ENCODE measurements around the gene SGCD.

SGCD gene

DNA sequence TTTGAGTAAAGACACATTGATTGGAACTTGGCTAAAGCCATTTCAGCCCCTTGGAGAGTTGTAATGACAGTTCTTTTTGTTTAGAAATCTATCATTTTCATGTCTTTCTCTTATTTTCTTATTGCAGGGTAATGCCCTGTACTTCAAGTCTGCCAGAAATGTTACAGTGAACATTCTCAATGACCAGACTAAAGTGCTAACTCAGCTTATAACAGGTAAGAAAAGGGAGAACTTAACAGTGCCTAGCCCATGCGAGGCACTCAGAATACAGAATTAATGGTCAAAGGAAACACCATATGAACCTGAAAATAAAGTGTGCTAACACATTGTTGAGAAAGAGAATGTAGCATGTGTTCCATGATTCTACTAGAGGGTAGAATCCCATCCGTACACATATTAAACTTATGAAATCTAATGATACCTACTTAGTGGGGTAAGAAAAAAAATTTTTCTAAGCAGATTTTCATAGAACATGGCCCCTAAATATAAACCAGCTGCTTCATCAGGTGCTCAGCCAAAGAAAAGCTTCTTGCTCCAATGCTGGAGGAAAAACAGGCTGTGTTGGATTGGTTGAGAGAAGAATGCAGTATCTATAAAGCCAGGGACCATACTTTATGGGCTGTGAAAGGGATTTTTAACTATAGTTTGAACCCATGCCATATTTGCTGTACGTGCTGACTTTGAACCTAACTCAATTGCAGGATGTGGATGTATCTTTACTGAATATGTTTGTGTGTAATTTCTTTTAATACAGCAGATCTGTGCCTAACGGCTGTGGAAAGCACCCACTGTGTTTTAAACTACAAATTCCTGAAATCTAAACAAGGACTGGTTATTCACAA is 262.4 kb downstream of the SGCD start:
- TF ChIP-seq EZH2phosphoT487 (IDR thresholded peaks at IDR 0.05; ENCODE audit: low read depth) = no peak
- TF ChIP-seq, protein P1, sequence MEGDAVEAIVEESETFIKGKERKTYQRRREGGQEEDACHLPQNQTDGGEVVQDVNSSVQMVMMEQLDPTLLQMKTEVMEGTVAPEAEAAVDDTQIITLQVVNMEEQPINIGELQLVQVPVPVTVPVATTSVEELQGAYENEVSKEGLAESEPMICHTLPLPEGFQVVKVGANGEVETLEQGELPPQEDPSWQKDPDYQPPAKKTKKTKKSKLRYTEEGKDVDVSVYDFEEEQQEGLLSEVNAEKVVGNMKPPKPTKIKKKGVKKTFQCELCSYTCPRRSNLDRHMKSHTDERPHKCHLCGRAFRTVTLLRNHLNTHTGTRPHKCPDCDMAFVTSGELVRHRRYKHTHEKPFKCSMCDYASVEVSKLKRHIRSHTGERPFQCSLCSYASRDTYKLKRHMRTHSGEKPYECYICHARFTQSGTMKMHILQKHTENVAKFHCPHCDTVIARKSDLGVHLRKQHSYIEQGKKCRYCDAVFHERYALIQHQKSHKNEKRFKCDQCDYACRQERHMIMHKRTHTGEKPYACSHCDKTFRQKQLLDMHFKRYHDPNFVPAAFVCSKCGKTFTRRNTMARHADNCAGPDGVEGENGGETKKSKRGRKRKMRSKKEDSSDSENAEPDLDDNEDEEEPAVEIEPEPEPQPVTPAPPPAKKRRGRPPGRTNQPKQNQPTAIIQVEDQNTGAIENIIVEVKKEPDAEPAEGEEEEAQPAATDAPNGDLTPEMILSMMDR (IDR thresholded peaks at IDR 0.05; ENCODE audit: low read depth, low read length) = no peak
- no peaks in the 10 kb centered on the region for H3K79me2 ChIP-seq (ENCODE audit: low read length)

DNA sequence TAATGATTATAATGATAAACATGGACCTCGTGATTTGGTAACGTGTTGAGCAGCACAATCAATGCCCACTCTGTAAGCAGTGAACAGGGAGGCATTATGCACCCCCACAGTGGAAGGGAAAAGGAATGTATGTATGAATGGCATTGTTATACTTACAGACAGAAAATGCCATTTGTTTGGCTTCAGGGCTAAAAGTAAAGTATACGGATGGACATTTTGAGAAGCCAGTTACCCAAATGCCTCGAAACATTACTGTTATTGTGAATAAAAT is 262.9 kb downstream of the SGCD start:
- H3K4me1 ChIP-seq (ENCODE audit: low read length) = no peaks in the 10 kb centered on the region
- no peaks in the 10 kb centered on the region for H3K27me3 ChIP-seq (ENCODE audit: low read depth, low read length)
- no peaks in the 10 kb centered on the region for H3K9me3 ChIP-seq (ENCODE audit: insufficient read depth, low read length)
- TF ChIP-seq, protein P1 (IDR thresholded peaks at IDR 0.05; ENCODE audit: low read depth, low read length) = no peak
- no peak for TF ChIP-seq EZH2phosphoT487 (IDR thresholded peaks at IDR 0.05; ENCODE audit: low read depth)
- H3K27ac ChIP-seq (ENCODE audit: low read length) = no peak overlapping the region
- no peaks in the 10 kb centered on the region for H3K79me2 ChIP-seq (ENCODE audit: low read length)
- H3K4me2 ChIP-seq (ENCODE audit: low read length) = no peak overlapping the region
- H3K36me3 ChIP-seq (replicated peaks; ENCODE audit: low read depth, low read length) = no peaks in the 10 kb centered on the region
- no peak overlapping the region for H3K4me3 ChIP-seq (ENCODE audit: low read length)
- H4K20me1 ChIP-seq (ENCODE audit: insufficient read depth, low read length) = no peaks in the 10 kb centered on the region
- H2AFZ ChIP-seq (ENCODE audit: low read depth, low read length) = no peak overlapping the region
- H3K9ac ChIP-seq (ENCODE audit: low read length) = no peak overlapping the region

More for the DNA sequence above, 262.4 kb downstream of the SGCD start:
- Histone ChIP-seq H3K4me2 (ENCODE audit: low read length) (no peak overlapping the region), H3K27me3 (ENCODE audit: low read depth, low read length) (no peaks in the 10 kb centered on the region), H3K36me3 (replicated peaks; ENCODE audit: low read depth, low read length) (no peaks in the 10 kb centered on the region), H4K20me1 (ENCODE audit: insufficient read depth, low read length) (no peaks in the 10 kb centered on the region), H3K27ac (ENCODE audit: low read length) (no peak overlapping the region), H3K9ac (ENCODE audit: low read length) (no peak overlapping the region), H3K4me3 (ENCODE audit: low read length) (no peak overlapping the region), H3K4me1 (ENCODE audit: low read length) (no peaks in the 10 kb centered on the region), H2AFZ (ENCODE audit: low read depth, low read length) (no peak overlapping the region), H3K9me3 (ENCODE audit: insufficient read depth, low read length) (no peaks in the 10 kb centered on the region)

DNA sequence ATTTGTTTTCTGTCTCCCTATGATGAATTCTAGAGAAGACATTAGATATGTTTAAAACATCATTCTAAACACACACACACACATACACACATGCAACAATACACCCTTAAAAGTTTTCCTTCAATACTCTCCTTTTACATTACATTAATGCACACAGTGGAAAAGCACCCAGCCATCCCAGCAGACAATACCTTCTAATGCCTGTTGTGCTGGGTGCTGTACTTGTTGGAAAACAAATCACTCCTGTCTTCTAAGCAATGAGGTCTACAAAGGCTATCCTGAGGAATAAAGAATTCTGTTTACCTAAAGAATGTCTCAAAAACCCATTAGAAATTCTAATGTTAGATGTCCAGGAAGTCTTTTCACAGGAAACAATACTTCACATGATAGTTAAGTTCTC is 264.0 kb downstream of the SGCD start:
- no peaks in the 10 kb centered on the region for H3K36me3 ChIP-seq (replicated peaks; ENCODE audit: low read depth, low read length)
- no peak overlapping the region for H3K4me3 ChIP-seq (ENCODE audit: low read length)
- no peak overlapping the region for H2AFZ ChIP-seq (ENCODE audit: low read depth, low read length)
- H3K9me3 ChIP-seq (ENCODE audit: insufficient read depth, low read length) = no peaks in the 10 kb centered on the region
- H3K9ac ChIP-seq (ENCODE audit: low read length) = no peak overlapping the region
- no peaks in the 10 kb centered on the region for H3K27me3 ChIP-seq (ENCODE audit: low read depth, low read length)
- no peaks in the 10 kb centered on the region for H3K79me2 ChIP-seq (ENCODE audit: low read length)
- TF ChIP-seq, protein P1 (IDR thresholded peaks at IDR 0.05; ENCODE audit: low read depth, low read length) = no peak
- no peak for TF ChIP-seq EZH2phosphoT487 (IDR thresholded peaks at IDR 0.05; ENCODE audit: low read depth)
- H4K20me1 ChIP-seq (ENCODE audit: insufficient read depth, low read length) = no peaks in the 10 kb centered on the region
- no peak overlapping the region for H3K4me2 ChIP-seq (ENCODE audit: low read length)
- H3K4me1 ChIP-seq (ENCODE audit: low read length) = no peaks in the 10 kb centered on the region
- H3K27ac ChIP-seq (ENCODE audit: low read length) = no peak overlapping the region

DNA sequence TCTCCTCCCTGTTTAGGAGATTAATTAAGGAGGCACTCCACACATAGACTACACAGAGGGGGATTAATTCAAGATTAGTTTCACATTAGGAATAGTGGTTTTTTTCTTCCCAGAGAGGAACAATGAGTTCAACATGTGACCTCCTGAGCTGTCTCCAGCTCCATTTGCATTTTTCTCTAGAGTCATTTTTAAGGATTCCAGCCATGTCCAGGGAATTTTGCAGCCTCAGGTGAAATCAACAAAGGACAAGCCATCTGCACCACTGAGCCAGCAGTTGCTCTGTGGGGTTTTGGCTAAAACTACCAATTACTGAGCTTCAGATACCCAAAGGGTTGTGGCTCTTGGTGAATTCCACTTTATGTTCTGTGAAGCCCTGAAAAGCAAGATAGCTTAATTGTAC is 264.7 kb downstream of the SGCD start:
- no peaks in the 10 kb centered on the region for H3K9me3 ChIP-seq (ENCODE audit: insufficient read depth, low read length)
- H3K4me2 ChIP-seq (ENCODE audit: low read length) = no peak overlapping the region
- no peaks in the 10 kb centered on the region for H3K36me3 ChIP-seq (replicated peaks; ENCODE audit: low read depth, low read length)
- H3K4me3 ChIP-seq (ENCODE audit: low read length) = no peak overlapping the region
- no peaks in the 10 kb centered on the region for H3K27me3 ChIP-seq (ENCODE audit: low read depth, low read length)
- no peak overlapping the region for H2AFZ ChIP-seq (ENCODE audit: low read depth, low read length)
- H3K9ac ChIP-seq (ENCODE audit: low read length) = no peak overlapping the region
- TF ChIP-seq, protein P1 (IDR thresholded peaks at IDR 0.05; ENCODE audit: low read depth, low read length) = no peak
- no peak for TF ChIP-seq EZH2phosphoT487 (IDR thresholded peaks at IDR 0.05; ENCODE audit: low read depth)
- no peaks in the 10 kb centered on the region for H3K4me1 ChIP-seq (ENCODE audit: low read length)
- H4K20me1 ChIP-seq (ENCODE audit: insufficient read depth, low read length) = no peaks in the 10 kb centered on the region
- no peaks in the 10 kb centered on the region for H3K79me2 ChIP-seq (ENCODE audit: low read length)
- H3K27ac ChIP-seq (ENCODE audit: low read length) = no peak overlapping the region
